Type B pancreatic cell (in vitro differentiated cells): Measurements from ENCODE around the gene ZNF91. TPM values are rescaled to one million over a fixed set of nuclear protein-coding genes. Genes with fewer than 3 reads are reported as not detected.
"Not testable (repeated sequence)": the region's sequence is repeated elsewhere in the genome, so short reads cannot be mapped to it uniquely, and the experiment has no call there.

Experiments used
- DNase-seq: peaks from one replicate; pipeline ENCODE4 v3.0.0; 2021; ENCODE audit warnings: mixed read lengths; ENCODE audit not compliant: unreplicated experiment; ENCODE audit errors: extremely low spot score
- H3K27ac Mint-ChIP-seq: 2 replicates; pipeline ENCODE4 v1.8.0; 2021; ENCODE audit warnings: mild to moderate bottlenecking, mixed read lengths
- H3K27me3 Mint-ChIP-seq: 2 replicates; pipeline ENCODE4 v1.8.0; 2021; ENCODE audit warnings: mixed read lengths
- H3K36me3 Mint-ChIP-seq: 2 replicates; pipeline ENCODE4 v1.8.0; 2021; ENCODE audit warnings: mixed read lengths
- H3K4me1 Mint-ChIP-seq: one replicate; pipeline ENCODE4 v1.8.0; 2021; ENCODE audit warnings: mixed read lengths; ENCODE audit not compliant: unreplicated experiment
- H3K4me3 Mint-ChIP-seq: 2 replicates; pipeline ENCODE4 v1.8.0; 2021; ENCODE audit warnings: mild to moderate bottlenecking, mixed read lengths
- H3K9me3 Mint-ChIP-seq: 2 replicates; pipeline ENCODE4 v1.8.0; 2021; ENCODE audit warnings: mixed read lengths
- CTCF ChIP-seq: fragments of 200-600 bp; sonication (generic); conservative IDR thresholded peaks from 2 replicates; pipeline ENCODE4 v1.5.0; 2021; ENCODE audit warnings: antibody characterized with exemption, mild to moderate bottlenecking
- total RNA-seq: library from RNA; stranded (reverse); gene quantifications from 2 replicates; pipeline ENCODE4 v1.2.1, GENCODE V29; 2021; ENCODE audit warnings: low replicate concordance

The ZNF91 gene
- total RNA-seq, 1 donor from 2014 or later = 89.6 TPM

GRCh38 chr19:23384858-23385257, 10.4 kb downstream of the ZNF91 start:
- no peaks in the 10 kb centered on the region for H3K4me1 Mint-ChIP-seq
- TF ChIP-seq CTCF = no peak
- DNase-seq = no peak
- H3K27me3 Mint-ChIP-seq = no peaks in the 10 kb centered on the region
- no peak overlapping the region for H3K27ac Mint-ChIP-seq
- peaks cover 68% of the 10 kb centered on the region for H3K36me3 Mint-ChIP-seq
- H3K9me3 Mint-ChIP-seq = peaks cover 26% of the 10 kb centered on the region
- H3K4me3 Mint-ChIP-seq = no peak overlapping the region

- H3K4me1 Mint-ChIP-seq = no peaks in the 10 kb centered on the region
Observed at GRCh38 chr19:23384166-23384565, 11.1 kb downstream of the ZNF91 start.

GRCh38 chr19:23382955-23383354, 12.3 kb downstream of the ZNF91 start:
- Mint-ChIP-seq H3K9me3 (peaks cover 21% of the 10 kb centered on the region), H3K4me3 (peak overlapping the region; percentile 38), H3K4me1 (no peaks in the 10 kb centered on the region), H3K36me3 (peaks cover 66% of the 10 kb centered on the region), H3K27ac (no peak overlapping the region), H3K27me3 (no peaks in the 10 kb centered on the region)
- TF ChIP-seq CTCF = no peak
- DNase-seq = no peak

More at GRCh38 chr19:23384166-23384565, 11.1 kb downstream of the ZNF91 start:
- no peak overlapping the region for H3K27ac Mint-ChIP-seq
- no peak for TF ChIP-seq CTCF
- H3K9me3 Mint-ChIP-seq = peaks cover 21% of the 10 kb centered on the region
- DNase-seq = no peak
- H3K27me3 Mint-ChIP-seq = no peaks in the 10 kb centered on the region
- peaks cover 68% of the 10 kb centered on the region for H3K36me3 Mint-ChIP-seq
- no peak overlapping the region for H3K4me3 Mint-ChIP-seq

- no peaks in the 10 kb centered on the region for H3K27me3 Mint-ChIP-seq
- no peak overlapping the region for H3K27ac Mint-ChIP-seq
- H3K36me3 Mint-ChIP-seq = peaks cover 67% of the 10 kb centered on the region
- TF ChIP-seq CTCF = no peak
- H3K4me3 Mint-ChIP-seq = no peak overlapping the region
- peaks cover 21% of the 10 kb centered on the region for H3K9me3 Mint-ChIP-seq
- no peaks in the 10 kb centered on the region for H3K4me1 Mint-ChIP-seq
- DNase-seq = no peak
Observed at GRCh38 chr19:23381114-23381513, 14.2 kb downstream of the ZNF91 start.

- peaks cover 25% of the 10 kb centered on the region for H3K9me3 Mint-ChIP-seq
- not testable (repeated sequence) for H3K27ac Mint-ChIP-seq, H3K4me3 Mint-ChIP-seq, H3K4me1 Mint-ChIP-seq, H3K27me3 Mint-ChIP-seq, DNase-seq
- peaks cover 67% of the 10 kb centered on the region for H3K36me3 Mint-ChIP-seq
Observed at GRCh38 chr19:23379671-23380070, 15.6 kb downstream of the ZNF91 start.

GRCh38 chr19:23378948-23379347, 16.3 kb downstream of the ZNF91 start:
- peaks cover 23% of the 10 kb centered on the region for H3K9me3 Mint-ChIP-seq
- no peak for TF ChIP-seq CTCF
- no peaks in the 10 kb centered on the region for H3K27me3 Mint-ChIP-seq
- H3K4me1 Mint-ChIP-seq = no peaks in the 10 kb centered on the region
- DNase-seq = no peak
- H3K4me3 Mint-ChIP-seq = no peak overlapping the region
- peaks cover 66% of the 10 kb centered on the region for H3K36me3 Mint-ChIP-seq
- H3K27ac Mint-ChIP-seq = no peak overlapping the region
